Spleen (tissue), 11 donors: ENCODE measurements around the gene LDLRAD4. TPM values are rescaled to one million over a fixed set of nuclear protein-coding genes. Genes with fewer than 3 reads are reported as not detected.
A peak's percentile ranks its signal among the peaks of the same experiment; 100 is the strongest.

Experiments
- DNase-seq: peaks from one replicate; pipeline ENCODE4 v3.0.0-alpha.2; 2020
- H3K27ac ChIP-seq, 8 donors: fragments of 200-600 bp; sonication (generic) in 7 of 8; 1 replicate in 4 of 8; 2 replicates in 4 of 8; pipeline versions ENCODE4 v1.5.0 to v1.8.0; 2016 to 2021; ENCODE audit warnings: inconsistent platforms in 4 of 8, mild to moderate bottlenecking in 4 of 8, moderate library complexity in 1 of 8
- H3K27me3 ChIP-seq, 7 donors: fragments of 200-600 bp; sonication (generic) in 6 of 7; replicated peaks in 1 of 7; 1 replicate in 4 of 7; 2 replicates in 3 of 7; pipeline versions ENCODE4 v1.5.0 to v1.8.0; 2016 to 2021; ENCODE audit warnings: inconsistent platforms in 3 of 7, mild to moderate bottlenecking in 1 of 7
- H3K36me3 ChIP-seq, 6 donors: fragments of 200-600 bp; sonication (generic) in 5 of 6; 1 replicate in 4 of 6; 2 replicates in 2 of 6; pipeline versions ENCODE4 v1.5.0 to v1.8.0; 2016 to 2021; ENCODE audit warnings: inconsistent platforms in 2 of 6
- H3K4me1 ChIP-seq, 6 donors: fragments of 200-600 bp; sonication (generic) in 5 of 6; 1 replicate in 3 of 6; 2 replicates in 3 of 6; pipeline versions ENCODE4 v1.5.0 to v1.8.0; 2016 to 2021; ENCODE audit warnings: inconsistent platforms in 3 of 6
- H3K4me3 ChIP-seq, 8 donors: fragments of 200-600 bp; sonication (generic) in 7 of 8; 1 replicate in 4 of 8; 2 replicates in 4 of 8; pipeline versions ENCODE4 v1.5.0 to v1.8.0; 2016 to 2021; ENCODE audit warnings: inconsistent platforms in 4 of 8, mild to moderate bottlenecking in 4 of 8, moderate library complexity in 2 of 8
- H3K9me3 ChIP-seq, 8 donors: fragments of 200-600 bp; sonication (generic) in 7 of 8; 1 replicate in 4 of 8; 2 replicates in 4 of 8; pipeline versions ENCODE4 v1.5.0 to v1.8.0; 2016 to 2021; ENCODE audit warnings: inconsistent platforms in 4 of 8
- POLR2A ChIP-seq, 3 donors: fragments of 450-650 bp; IDR thresholded peaks; one replicate each; pipeline ENCODE4 v1.5.1; 2017; ENCODE audit warnings: antibody characterized with exemption in 3 of 3, mild to moderate bottlenecking in 1 of 3
- POLR2AphosphoS5 ChIP-seq, 3 donors: sonication (generic); formaldehyde crosslinking; IDR thresholded peaks; one replicate each; pipeline ENCODE4 v1.5.1; 2017; ENCODE audit warnings: antibody characterized with exemption in 3 of 3
- WGBS, 5 donors: extraction: QIAGEN DNeasy Blood & Tissue Kit in 3 of 5; methylation state at CpG; one replicate each; pipeline versions ENCODE4 v1.1.5 to v1.1.7; 2013 to 2018; 5-methylcytosine and 5-hydroxymethylcytosine counted together
- intact Hi-C: fragments of 100-400 bp; cut with DNase I; formaldehyde crosslinking; loops from one replicate; pipeline ENCODE4 v1.15.0; 2023; ENCODE audit warnings: low total_unique reads
- polyA plus RNA-seq, 3 donors: library from polyadenylated mRNA; stranded (reverse); fragments of 200-250 nt; gene quantifications; one replicate each; pipeline ENCODE4 v1.2.1, GENCODE V29; 2013
- total RNA-seq, 7 donors: library from RNA; depleted of rRNA in 3 of 7; stranded (reverse); fragments of >200 nt in 3 of 7; fragmentation: NEBNext Ultra II Directional in 4 of 7; extraction: Animal tissue kit (Norgen Biotek cat#: 25700) in 4 of 7; gene quantifications; one replicate each; pipeline versions ENCODE4 v1.1.0 to v1.2.1, GENCODE V29; 2016 to 2021
- TF ChIP-seq, protein P1 (sequence below), 11 experiments: fragments of 200-600 bp in 7 of 11; fragments of 450-650 bp in 4 of 11; sonication (generic) in 4 of 11; IDR thresholded peaks in 8 of 11; conservative IDR thresholded peaks in 3 of 11; 1 replicate in 7 of 11; 2 replicates in 4 of 11; pipeline versions ENCODE4 v1.4.0 to v1.8.0; 2016 to 2021; ENCODE audit warnings: antibody characterized with exemption in 11 of 11, inconsistent platforms in 4 of 11, mild to moderate bottlenecking in 1 of 11
- donor health status: healthy with polysubstance abuse.
- donor health status: DM: no; HTN: no; CAD: no; lungs with moderate emphysema.
- donor health status: DM: no; HTN: no; CAD: no.
- donor health status: Bipolar disorder and iron deficiency.
- donor health status: healthy.
- donor health status: DM: no; HTN: no; CAD: no.
- donor health status: DM: yes; HTN: yes; CAD: no.

LDLRAD4 gene
- total and polyA plus RNA-seq, 10 donors, result 4.5 to 80.8 (median 46.4) TPM

DNA sequence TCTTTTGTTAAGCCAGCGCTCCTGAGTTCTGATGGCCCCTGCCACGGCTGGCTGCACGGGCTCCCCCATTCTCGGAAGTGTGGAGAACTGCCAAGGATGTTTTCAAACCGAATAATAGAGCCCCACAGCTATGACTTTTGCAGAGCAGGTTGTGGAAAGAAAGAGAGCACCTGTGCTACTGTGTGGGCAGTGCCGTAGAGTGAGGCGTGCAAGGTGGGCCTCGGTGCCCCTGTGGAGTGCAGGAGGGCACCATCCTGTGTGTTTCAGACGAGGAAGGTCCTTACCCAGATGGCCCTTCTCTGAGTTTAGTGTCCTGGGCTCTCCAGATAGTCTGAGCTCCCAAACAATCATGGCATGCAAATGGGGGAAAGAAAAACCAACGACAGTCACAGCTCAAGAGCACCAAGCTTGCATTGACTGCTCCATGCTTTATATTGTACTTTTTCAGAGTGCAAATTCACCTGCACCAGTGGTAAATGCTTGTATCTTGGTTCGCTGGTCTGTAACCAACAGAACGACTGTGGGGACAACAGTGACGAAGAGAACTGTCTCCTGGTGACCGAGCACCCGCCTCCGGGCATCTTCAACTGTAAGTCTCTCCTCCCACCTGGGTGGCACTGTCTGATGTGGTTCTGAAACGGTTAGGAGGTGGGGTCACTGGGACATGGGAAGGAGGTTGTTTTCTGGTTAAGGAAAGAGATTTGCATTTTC, 219.4 kb downstream of the LDLRAD4 start:
- WGBS, 5 donors, result 54 to 78% (median 71%) methylated on average over 17 of the region's 17 CpGs
- intact Hi-C loops, result no loop called here
- no peak for DNase-seq
- H3K9me3 ChIP-seq, result no peaks in the 10 kb centered on the region
- H3K27me3 ChIP-seq, result no peaks in the 10 kb centered on the region
- H3K4me3 ChIP-seq, result no peak overlapping the region
- peak overlapping the region in 4 of 8 donors; percentile 10 to 69 (median 38) for H3K27ac ChIP-seq
- peaks cover 0 to 35% (median 10%) of the 10 kb centered on the region in 6 donors for H3K4me1 ChIP-seq
- H3K36me3 ChIP-seq, result peaks cover 0 to 7% (median 0%) of the 10 kb centered on the region in 6 donors
- TF ChIP-seq, protein P1, sequence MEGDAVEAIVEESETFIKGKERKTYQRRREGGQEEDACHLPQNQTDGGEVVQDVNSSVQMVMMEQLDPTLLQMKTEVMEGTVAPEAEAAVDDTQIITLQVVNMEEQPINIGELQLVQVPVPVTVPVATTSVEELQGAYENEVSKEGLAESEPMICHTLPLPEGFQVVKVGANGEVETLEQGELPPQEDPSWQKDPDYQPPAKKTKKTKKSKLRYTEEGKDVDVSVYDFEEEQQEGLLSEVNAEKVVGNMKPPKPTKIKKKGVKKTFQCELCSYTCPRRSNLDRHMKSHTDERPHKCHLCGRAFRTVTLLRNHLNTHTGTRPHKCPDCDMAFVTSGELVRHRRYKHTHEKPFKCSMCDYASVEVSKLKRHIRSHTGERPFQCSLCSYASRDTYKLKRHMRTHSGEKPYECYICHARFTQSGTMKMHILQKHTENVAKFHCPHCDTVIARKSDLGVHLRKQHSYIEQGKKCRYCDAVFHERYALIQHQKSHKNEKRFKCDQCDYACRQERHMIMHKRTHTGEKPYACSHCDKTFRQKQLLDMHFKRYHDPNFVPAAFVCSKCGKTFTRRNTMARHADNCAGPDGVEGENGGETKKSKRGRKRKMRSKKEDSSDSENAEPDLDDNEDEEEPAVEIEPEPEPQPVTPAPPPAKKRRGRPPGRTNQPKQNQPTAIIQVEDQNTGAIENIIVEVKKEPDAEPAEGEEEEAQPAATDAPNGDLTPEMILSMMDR (IDR thresholded peaks at IDR 0.05 in 8 of 11, conservative IDR thresholded peaks at IDR 0.05 in 3 of 11), result no peak
- no peak for TF ChIP-seq POLR2A (IDR thresholded peaks at IDR 0.05)
- peak in 1 of 3 donors; percentile 45 for TF ChIP-seq POLR2AphosphoS5 (IDR thresholded peaks at IDR 0.05)

DNA sequence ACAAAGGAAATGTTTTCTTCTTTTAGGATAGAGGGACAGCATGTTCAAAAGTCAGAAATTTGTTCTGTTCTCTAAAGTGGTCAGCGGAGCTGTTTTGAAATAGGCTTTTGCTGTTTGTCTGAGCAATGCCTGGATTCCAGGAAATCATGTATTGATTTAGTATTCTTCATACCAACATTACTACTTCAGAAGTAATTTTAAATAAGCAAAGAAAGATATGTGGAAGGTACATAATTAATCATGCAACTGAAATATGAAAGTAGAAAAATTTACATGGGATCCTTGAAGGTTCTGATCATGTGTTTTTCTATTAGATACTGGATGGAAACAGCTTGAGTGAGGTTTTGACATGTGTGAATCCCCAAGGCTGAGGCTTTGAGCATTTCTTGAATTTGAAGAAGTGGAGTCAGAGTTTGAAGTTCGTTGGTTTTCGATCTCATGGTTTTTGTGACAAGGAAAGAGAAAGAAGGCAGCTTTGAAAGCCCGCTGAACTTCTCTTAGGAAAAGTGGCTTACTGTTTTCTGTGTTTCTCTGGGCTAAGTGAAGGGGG, 220.0 kb downstream of the LDLRAD4 start:
- TF ChIP-seq, protein P1 (IDR thresholded peaks at IDR 0.05 in 8 of 11, conservative IDR thresholded peaks at IDR 0.05 in 3 of 11), result no peak
- TF ChIP-seq POLR2AphosphoS5 (IDR thresholded peaks at IDR 0.05) (no peak), POLR2A (IDR thresholded peaks at IDR 0.05) (no peak)
- DNase-seq, result no peak
- Histone ChIP-seq H3K27me3 (no peaks in the 10 kb centered on the region), H3K27ac (peak overlapping the region in 3 of 8 donors; percentile 5 to 53 (median 47)), H3K4me3 (no peak overlapping the region), H3K36me3 (peaks cover 0 to 7% (median 0%) of the 10 kb centered on the region in 6 donors), H3K9me3 (no peaks in the 10 kb centered on the region), H3K4me1 (peaks cover 0 to 35% (median 10%) of the 10 kb centered on the region in 6 donors)
- WGBS, 5 donors, result 57 to 76% (median 70%) methylated on average over 4 of the region's 4 CpGs
- intact Hi-C loops, result no loop called here

DNA sequence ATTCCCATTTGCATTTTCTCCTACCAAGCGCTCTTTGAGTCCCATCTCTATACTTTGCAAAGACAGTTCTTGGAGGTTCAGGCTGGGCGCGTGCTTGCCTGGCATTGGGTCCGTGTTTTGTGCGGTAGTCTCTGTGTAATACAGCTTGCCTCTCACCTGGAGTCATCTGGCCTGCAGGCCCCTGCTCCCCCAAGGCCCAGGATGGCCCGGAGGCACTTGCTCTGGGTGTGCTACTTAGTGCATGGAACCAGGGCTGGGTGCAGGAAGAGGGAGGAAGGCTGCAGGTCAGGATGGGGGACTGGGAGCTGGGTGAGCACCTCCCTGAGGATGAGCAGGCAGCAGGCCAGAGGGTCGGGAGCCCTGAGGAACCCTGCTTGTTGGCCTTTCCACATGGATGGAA, 220.9 kb downstream of the LDLRAD4 start:
- intact Hi-C loops, result no loop called here
- peaks cover 0 to 7% (median 0%) of the 10 kb centered on the region in 6 donors for H3K36me3 ChIP-seq
- DNase-seq, result no peak
- no peaks in the 10 kb centered on the region for H3K27me3 ChIP-seq
- no peak overlapping the region for H3K4me3 ChIP-seq
- 91 to 96% (median 93%) methylated on average over 6 to 7 of the region's 7 CpGs for WGBS, 5 donors
- peak overlapping the region in 1 of 8 donors; percentile 45 for H3K27ac ChIP-seq
- H3K9me3 ChIP-seq, result no peaks in the 10 kb centered on the region
- H3K4me1 ChIP-seq, result peaks cover 0 to 35% (median 10%) of the 10 kb centered on the region in 6 donors
- TF ChIP-seq POLR2AphosphoS5 (IDR thresholded peaks at IDR 0.05) (no peak), POLR2A (IDR thresholded peaks at IDR 0.05) (no peak)
- TF ChIP-seq, protein P1 (IDR thresholded peaks at IDR 0.05 in 8 of 11, conservative IDR thresholded peaks at IDR 0.05 in 3 of 11), result no peak
